GM18867 (cell line): ENCODE results near the gene DRC7.
A peak's percentile ranks its signal among the peaks of the same experiment; 100 is the strongest.

Experiments used
- ATAC-seq: cut with Tn5 transposase; IDR thresholded peaks from one replicate; pipeline ENCODE4 v1.9.1; 2021; ENCODE audit warnings: mild to moderate bottlenecking, moderate library complexity; ENCODE audit not compliant: unreplicated experiment

The DRC7 gene

DNA sequence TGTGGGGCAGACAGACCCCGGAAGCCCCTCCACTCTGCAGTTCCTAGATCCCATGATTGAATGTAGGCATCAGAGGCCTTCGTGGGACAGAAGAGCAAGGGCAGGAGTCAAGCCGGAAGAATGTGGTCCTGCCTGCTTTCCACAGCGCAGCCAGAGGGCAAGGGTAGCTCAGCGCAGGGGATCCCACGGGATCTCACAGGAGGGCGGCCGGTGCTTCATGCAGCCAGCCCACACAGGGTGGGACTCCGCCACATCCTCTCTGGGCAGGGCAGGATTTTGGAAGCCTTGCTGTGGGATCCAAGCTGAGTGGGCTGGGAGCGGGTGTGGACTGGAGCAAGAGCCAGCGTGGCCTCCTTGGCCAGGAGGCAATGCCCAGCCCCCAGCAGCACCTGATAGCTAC is 54.0 kb downstream of the DRC7 start:
- no peak for ATAC-seq

DNA sequence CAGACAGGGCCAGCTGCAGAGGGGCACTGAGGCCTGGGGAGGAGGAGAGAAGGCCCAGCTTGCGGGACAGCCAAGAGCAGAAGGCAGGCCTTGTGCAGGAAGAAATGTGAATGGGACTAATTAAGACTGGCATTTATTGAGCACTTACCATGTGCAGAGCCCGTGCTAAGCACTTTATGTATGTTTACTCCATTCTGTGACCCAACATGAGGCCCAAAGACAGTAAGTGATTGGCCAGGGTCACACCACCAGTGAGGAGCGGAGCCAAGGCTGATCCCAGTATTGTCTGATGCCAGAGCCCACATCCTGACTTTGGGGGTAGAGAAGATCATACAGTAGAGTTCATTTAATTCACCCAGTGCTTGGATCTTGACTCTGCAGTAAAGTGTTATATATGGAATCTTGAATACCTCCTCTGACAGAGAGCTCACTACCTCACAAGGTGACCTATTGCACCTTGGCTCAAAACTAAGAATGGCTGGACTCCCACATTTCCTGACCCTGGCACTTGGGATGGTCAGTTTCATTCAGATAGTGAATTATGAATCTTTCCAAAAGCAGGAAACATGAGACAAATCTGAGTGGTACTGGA is 54.6 kb downstream of the DRC7 start:
- ATAC-seq: no peak

DNA sequence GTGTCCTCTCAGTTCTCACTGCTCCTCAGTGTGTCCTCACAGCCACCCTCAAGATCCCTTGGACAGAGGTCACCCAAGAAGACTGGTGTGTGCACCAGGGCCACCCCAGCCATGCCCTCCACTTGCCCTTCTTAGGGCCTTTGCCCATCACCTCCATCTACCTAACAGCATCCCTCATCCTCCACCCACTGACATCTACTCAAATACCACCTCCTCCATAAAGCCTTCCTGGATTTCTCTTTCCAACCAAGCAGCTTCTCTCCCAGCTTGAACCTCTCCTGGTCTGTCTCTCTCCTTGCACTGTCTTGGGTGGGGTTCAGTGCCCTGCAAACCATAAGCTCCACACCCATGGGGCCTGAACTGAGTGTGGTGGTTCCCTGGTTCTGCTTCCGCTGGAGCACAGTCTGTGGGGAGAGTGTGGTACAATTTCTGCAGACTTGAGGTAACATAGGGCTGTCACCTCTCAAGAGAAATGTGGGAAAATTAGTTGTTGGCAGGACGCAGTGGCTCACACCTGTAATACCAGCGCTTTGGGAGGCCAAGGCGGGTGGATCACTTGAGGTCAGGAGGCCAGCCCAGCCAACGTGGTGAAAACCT is 55.3 kb downstream of the DRC7 start:
- ATAC-seq: no peak

DNA sequence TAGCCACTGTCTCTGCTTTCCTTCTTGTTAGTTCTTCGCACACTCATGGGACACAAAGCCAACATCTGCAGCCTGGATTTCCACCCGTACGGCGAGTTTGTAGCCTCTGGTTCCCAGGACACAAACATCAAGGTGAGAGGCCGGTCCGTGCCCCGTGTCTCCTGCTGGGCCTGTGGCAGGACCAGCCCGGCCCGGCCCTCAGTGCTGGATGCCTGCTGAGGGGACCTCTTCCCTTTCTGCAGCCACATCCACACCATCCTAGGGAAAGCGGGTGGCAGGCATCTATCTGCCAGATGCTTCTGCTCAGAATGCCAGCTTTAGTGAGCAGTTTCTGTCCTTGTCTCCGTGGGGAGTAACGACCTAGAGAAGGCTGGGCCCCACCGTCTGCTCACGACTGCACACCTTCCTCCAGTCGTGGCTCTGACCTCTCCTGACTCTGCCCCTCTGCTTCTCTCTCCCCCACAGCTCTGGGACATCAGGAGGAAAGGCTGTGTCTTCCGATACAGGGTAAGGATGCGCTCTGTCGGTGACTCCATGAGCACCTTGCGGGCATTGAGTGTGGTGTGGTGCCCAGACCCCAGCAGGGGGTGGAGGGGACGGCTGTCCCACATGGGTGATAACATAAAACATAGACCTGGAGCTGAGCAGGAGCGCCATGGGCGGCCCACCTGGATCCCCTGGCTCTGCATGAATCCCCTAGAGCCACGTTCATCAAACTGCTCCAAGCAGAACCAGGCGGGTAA is 56.4 kb downstream of the DRC7 start:
- no peak for ATAC-seq

DNA sequence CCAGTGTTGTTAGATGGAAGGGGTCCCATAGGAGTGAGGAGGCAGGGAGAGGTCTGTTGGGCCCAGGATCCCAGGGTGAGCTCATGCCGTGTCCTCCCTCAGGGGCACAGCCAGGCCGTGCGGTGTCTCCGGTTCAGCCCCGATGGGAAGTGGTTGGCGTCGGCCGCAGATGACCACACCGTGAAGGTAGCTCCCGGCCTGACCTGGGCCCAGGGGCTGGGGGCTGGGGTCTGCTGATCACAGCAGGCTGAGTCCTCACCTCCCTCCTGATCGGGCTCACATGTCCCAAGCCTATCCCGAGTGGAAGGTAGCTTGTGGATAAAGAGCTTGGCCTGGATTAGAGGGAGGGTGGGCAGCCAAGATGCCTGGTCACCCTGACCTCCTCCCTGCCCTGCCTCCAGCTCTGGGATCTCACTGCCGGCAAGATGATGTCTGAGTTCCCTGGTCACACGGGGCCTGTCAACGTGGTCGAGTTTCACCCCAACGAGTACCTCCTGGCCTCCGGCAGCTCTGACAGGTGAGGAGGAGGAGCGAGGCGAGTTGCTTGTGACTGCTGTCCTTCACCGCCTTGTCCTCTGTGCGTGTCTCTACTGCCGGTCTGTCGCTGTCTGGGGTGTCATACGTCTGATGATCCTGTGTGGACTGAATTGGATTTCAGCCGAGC is 57.1 kb downstream of the DRC7 start:
- no peak for ATAC-seq

DNA sequence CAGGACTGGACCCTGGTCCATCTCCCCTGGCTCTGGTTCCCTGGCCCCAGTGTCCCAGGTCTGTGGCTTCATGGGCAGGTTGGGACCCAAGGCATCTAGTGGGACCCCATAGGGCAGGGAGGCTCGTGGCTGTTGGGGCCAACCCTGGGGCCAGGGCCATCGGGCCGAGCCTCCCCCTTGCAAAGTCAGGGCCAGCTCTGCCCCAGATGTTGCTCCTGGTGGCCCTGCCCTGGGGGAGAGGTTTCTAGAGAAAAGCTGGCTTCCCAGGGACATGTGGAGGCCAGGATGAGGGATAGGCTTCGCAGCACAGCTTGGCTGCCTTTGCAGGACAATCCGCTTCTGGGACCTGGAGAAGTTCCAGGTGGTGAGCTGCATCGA is 57.6 kb downstream of the DRC7 start:
- no peak for ATAC-seq

DNA sequence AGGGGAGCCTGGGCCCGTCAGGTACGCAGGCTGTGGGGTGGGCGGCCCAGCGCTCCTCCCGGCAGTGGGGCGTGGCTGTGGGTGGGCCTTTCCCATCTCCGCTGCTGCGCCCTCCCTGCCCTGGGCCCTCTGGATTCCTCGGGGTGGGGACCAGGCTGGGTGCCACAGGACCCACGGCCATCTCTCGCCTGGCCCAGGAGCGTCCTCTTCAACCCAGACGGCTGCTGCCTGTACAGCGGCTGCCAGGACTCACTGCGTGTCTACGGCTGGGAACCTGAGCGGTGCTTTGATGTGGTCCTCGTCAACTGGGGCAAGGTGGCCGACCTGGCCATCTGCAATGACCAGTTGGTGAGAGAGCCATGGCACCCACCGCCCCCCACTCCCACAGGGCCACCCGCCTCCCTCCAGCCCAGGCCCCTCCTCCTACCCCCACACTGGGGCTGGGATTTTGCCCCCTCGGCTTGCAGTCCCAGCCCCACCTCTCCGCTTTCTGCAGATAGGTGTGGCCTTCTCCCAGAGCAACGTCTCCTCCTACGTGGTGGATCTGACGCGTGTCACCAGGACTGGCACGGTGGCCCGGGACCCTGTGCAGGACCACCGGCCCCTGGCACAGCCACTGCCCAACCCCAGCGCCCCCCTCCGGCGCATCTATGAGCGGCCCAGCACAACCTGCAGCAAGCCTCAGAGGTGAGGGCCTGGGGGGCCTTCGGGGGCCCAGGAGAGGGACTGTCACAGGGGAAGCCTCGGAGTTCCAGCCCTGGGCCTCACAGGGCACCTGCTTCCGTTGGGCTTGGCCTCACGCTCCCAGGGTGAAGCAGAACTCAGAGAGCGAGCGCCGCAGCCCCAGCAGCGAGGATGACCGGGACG is 58.2 kb downstream of the DRC7 start:
- ATAC-seq: no peak

DNA sequence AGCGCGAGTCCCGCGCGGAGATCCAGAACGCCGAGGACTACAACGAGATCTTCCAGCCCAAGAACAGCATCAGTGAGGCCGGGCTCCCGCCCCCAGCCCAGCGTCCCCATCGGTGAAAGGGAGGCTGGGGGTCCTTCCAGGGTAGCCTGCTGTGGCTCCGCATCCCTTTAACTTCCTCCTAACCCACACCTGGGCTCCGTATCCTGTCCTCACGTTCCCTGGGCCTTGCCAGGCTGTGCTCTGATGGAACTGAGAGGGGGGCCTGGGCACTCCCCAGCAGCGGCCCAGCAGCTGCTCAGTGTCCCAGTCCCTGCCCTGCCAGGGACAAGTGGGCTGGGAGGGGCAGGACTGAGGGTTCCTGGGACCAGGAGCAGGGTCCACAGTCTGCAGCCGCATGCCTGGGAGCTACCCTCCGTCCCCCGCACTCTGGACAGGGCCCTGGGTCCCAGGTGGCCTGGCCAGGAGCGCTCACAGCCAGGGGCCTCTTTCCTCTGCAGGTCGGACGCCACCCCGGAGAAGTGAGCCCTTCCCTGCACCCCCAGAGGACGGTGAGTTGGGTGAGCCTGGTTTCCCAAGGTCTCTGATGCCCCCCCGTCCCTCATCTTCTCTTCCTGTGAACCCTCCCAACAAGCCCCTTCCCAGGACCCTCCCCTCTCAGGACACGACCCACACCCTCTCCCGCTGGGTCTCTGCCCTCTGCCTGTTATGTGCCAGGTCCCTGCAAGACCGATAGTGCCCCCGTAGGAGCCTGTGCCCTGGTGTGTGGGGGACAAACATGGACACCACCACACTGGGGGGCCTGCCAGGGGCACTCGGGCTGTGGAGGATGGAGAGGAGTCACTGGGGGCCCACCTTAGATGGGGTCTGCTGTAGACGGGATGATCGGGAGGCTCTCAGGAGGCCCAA is 59.1 kb downstream of the DRC7 start:
- ATAC-seq: no peak

DNA sequence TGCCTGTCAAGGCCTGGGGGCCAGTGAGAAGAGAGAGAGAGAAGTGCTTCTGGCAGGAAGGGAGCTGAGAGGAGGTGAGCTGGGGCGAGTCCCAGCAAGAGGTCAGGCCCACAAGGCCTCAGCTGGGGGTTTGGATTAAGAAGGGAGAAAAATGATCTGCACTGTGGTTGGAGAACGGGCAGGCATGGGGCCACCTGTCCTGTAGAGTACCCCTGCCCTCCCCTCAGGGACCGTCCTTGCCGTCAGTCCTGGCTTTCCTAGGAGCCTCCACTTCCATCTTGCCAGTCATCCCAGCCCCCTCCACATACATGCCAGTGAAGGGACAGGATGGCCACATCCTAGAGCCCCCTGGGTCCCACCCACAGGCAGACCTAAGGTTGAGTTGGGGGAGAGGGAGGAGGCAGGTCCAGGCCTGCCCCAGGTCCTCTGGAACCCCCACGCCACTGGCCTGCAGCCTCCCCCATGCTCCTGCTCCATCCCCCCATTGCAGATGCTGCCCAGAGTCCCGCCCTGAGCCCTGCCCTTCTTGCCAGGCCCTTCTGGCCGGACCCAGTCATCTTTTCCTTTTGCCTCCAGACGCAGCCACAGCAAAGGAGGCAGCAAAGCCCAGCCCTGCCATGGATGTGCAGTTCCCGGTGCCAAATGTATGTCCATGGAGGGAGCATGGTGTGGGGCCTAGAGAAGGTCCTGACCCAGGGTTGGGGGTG is 59.9 kb downstream of the DRC7 start:
- ATAC-seq: no peak

DNA sequence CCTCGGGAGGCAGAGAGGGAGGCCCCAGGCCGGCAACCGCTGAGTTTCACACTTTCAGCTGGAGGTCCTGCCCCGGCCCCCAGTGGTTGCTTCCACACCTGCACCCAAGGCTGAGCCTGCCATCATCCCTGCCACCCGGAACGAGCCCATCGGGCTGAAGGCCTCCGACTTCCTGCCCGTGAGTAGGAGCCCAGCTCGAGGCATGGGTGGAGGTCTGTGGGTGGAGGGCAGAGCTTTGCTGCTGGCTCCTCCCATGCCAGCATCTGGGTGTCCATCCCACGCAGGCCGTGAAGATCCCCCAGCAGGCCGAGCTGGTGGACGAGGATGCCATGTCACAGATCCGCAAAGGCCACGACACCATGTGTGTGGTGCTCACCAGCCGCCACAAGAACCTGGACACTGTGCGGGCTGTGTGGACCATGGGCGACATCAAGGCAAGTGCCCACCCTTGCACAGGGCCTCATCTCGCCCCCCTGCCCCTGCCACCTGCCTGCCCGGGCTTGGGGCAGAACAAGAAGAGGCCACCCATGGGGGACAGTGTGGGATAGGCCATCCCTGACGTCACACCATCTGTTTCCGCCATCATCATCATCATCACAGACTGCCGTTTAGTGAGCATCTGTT is 60.6 kb downstream of the DRC7 start:
- no peak for ATAC-seq

DNA sequence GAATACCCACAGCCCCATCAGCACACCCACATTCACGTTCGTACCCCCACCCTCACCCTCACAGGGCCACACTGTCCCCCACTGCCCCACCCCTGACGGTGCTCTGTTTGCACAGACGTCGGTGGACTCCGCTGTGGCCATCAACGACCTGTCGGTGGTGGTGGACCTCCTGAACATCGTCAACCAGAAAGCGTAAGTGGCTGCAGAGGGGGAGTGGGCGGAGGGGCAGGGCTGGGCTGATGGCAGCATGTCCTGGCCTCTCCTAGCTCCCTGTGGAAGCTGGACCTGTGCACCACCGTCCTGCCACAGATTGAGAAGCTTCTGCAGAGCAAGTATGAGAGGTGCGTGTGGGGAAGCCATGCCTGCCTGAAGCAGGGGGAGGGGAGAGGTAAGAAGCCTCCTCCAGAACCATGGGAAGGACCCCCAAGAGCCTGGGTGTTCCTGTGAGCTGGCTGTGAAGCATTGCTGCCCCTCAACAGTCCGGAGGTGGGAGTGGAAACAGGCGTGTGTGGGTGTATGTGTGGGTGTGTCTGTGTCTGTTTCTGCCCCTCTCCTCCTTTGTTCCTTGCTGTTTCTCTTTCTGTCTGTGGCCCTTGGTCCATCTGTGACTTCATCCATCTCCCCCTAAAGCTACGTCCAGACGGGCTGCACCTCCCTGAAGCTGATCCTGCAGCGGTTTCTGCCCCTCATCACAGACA is 61.3 kb downstream of the DRC7 start:
- no peak for ATAC-seq

DNA sequence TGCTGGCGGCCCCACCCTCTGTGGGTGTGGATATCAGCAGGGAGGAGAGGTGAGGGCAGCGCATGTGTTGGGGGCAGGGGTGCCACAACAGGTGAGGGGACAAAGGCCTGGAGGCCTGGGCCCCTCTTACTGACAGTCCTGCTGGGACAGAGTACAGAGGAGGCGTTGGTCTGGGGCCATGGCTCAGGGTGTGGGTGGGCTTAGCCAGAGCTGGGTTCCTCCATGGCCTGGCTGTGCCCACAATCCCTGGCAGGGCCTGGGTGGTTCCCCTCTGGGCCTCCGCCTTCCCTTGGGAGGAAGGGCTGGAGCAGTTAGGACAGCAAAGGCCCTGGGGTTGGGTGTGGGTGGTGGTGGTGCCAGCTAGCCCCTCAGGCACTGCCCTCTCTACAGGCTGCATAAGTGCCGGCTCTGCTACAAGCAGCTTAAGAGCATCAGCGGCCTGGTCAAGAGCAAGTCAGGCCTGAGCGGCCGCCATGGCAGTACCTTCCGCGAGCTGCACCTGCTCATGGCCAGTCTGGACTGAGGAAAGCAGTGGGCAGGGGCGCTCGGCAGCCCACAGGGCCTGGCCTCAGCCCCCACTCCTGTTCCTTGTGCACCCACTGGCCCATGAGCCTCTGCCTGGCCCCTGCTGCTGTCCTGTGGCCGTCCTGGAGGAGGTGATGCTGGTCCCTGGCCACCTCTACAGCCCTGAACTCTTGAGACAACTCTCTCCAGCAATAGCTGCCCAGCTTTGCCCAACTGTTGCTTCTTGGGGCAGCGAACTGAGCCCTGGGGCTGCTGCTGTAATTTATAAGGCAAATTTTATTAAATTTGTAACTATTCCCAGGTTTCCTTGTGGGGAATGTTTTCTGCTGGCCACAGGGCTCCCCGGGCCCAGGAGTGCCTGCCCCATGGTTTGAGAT is 62.1 kb downstream of the DRC7 start:
- peak; percentile 4 for ATAC-seq

DNA sequence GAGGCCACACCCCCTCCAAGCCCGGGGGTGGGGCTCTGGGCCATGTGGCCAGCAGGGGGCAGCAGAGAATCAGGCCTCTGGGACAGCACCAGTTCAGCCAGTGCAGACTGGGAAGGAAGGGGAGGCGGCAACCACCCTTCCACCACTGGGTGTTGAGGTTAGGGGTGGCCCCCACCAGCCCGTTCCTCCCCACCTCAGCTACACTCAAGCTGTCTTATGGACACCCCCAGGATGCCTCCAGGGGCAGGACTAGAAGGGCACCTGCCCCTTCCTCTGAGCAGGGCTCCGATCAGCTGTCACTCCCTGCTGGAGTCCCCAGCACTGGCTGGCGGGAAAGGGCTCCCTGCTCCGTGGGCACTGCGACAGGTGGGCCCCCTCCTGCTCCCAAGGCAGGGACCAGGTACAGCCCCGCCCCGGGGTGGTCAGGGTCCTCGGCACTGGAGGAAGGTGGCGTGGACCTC is 62.8 kb downstream of the DRC7 start:
- ATAC-seq: peak; percentile 89

DNA sequence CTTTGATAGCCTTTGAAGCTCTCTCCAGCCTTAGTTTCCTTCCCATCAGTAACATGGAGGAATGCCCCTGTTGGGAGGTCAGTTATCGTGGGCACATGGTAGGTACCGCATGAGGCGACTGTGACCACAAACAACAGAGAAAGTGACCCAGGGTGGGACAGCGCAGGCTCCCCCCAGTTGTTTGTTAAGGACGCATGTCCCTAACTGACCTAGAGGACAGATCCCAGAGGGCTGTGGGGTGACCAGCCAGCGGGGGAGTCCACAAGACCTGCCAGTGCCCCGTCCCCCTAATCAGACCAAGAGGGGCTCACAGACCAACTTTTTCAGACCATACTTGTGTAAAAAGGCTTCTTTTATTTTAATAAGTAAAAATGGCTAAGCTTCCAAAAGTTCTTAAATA is 63.3 kb downstream of the DRC7 start:
- ATAC-seq: no peak

DNA sequence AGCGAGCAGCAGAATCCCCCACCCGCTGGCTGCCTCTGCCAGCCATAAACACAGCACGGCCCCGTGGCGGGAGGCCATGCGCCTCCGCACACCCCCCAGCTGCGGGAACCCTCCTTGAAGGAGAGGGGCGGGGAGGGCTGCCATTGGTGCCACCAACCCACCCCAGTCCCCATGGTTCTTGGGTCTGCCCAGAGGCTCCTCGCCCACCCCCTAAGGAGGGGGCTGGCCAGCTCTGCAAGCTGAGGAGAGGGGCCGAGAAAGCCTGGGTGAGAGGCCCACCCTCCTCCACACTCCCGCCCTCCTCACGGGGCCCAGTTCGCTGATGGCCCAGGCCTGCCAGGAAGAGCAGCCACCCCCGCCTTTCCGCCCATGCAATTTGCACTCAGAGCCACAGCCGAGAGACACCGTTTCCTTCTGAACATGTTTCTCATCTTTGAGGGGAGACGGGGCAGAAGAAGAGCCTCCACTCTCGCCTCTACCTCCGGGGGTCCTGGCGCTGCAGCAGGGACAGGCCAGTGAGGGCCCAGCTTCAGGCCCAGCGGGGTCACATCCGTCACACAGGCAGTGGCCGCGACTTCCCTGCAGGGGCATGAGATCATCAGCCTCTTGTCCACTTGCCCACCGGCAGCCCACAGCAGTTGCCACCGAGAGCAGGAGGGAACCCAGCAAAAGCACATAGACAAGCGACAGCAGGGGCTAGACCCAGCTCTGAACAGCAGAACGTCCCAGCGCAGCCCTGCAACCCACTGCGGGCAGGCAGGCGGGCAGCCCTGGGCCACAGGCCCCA is 63.9 kb downstream of the DRC7 start:
- no peak for ATAC-seq

DNA sequence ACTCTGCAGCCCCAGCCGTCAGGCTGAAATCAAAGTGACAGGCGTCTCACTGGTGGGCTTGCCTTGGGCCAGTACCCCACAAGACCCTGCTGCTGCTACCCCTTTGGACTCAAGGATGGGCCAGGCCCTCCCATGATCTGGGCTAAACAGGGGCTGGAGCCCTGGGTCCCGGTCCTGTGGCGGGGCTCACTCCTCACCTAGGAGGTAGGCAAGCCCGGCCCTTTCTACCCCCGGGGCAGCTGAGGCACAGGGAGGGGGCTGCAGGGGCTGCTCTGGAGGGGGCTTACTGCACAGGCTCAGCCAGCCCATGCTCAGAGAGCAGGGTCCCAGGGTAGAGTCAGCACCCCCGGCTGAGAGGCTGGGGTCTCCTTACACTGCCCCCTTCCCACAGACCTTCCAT is 64.5 kb downstream of the DRC7 start:
- ATAC-seq: no peak
